K562 (cell line): ENCODE data around the gene TJP3. TPM values are rescaled to one million over a fixed set of nuclear protein-coding genes. Genes with fewer than 3 reads are reported as not detected.
A peak's percentile ranks its signal among the peaks of the same experiment; 100 is the strongest.

Experiments used
- CEBPG ChIP-seq, 3 experiments: fragments of 200-800 bp in 1 of 3; sonication (Bioruptor generic) in 1 of 3; sonication (generic) in 1 of 3; formaldehyde crosslinking in 1 of 3; IDR thresholded peaks in 2 of 3; conservative IDR thresholded peaks in 1 of 3; 2 replicates each; pipeline versions ENCODE4 v1.6.1 to v1.8.0; 2016 to 2022; ENCODE audit warnings: missing compliant biosample characterization in 2 of 3, missing genetic modification characterization in 2 of 3, mild to moderate bottlenecking in 1 of 3, missing genetic modification reagents in 1 of 3
- MCM2 ChIP-seq: fragments of 450-650 bp; IDR thresholded peaks from 2 replicates; pipeline ENCODE4 v1.6.1; 2017; ENCODE audit warnings: low read depth, mild to moderate bottlenecking
- PHB ChIP-seq: fragments of 250-450 bp; sonication (Bioruptor Pico); IDR thresholded peaks from 2 replicates; pipeline ENCODE4 v1.5.0; 2021
- SAFB2 ChIP-seq: fragments of 200-400 bp; formaldehyde crosslinking; IDR thresholded peaks from 2 replicates; pipeline ENCODE4 v1.6.1; 2018; ENCODE audit warnings: borderline replicate concordance, low read length, low read depth, moderate library complexity; ENCODE audit not compliant: severe bottlenecking
- SMARCA5 ChIP-seq: fragments of 450-650 bp; IDR thresholded peaks from 2 replicates; pipeline ENCODE4 v1.6.1; 2016
- TCF7 ChIP-seq: sonication (generic); IDR thresholded peaks from 2 replicates; pipeline ENCODE4 v1.6.1; 2016; ENCODE audit warnings: antibody characterized with exemption, borderline replicate concordance
- polyA plus RNA-seq, 8 experiments: library from polyadenylated mRNA; depleted of rRNA in 4 of 8; stranded (reverse) in 5 of 8; unstranded in 3 of 8; fragments of >200 nt; fragmentation: Nextera tagmentation in 2 of 8; fragmentation: Illumina TruSeq in 1 of 8; extraction: Ambion mirVana in 2 of 8; extraction: Trizol in 1 of 8; gene quantifications; 2 replicates each; pipeline versions ENCODE4 v1.2.1 to v1.2.3, GENCODE V29; 2011 to 2014; ENCODE audit warnings: inconsistent platforms in 1 of 8, missing spikeins in 1 of 8
- total RNA-seq, 7 experiments: library from RNA; depleted of rRNA in 6 of 7; stranded (reverse); fragments of >200 nt in 6 of 7; fragmentation: Illumina TruSeq in 2 of 7; extraction: Trizol in 2 of 7; gene quantifications; 2 replicates each; pipeline versions ENCODE4 v1.2.1 to v1.2.3, GENCODE V29; 2011 to 2021; ENCODE audit warnings: low replicate concordance in 1 of 7
- TF ChIP-seq, protein P1 (sequence below): fragments of 450-650 bp; IDR thresholded peaks from 2 replicates; pipeline ENCODE4 v1.6.1; 2016; ENCODE audit warnings: borderline replicate concordance
- TF ChIP-seq, protein P2 (sequence below): sonication (generic); formaldehyde crosslinking; IDR thresholded peaks from 2 replicates; pipeline ENCODE4 v1.9.0; 2022; ENCODE audit warnings: mild to moderate bottlenecking, missing genetic modification reagents
- TF ChIP-seq, protein P3 (sequence below): sonication (generic); formaldehyde crosslinking; IDR thresholded peaks from 2 replicates; pipeline ENCODE4 v1.8.1; 2023; ENCODE audit warnings: mild to moderate bottlenecking, missing genetic modification reagents
- TF ChIP-seq, protein P4 (sequence below): fragments of 250-450 bp; sonication (Bioruptor Pico); IDR thresholded peaks from 2 replicates; pipeline ENCODE4 v1.4.0; 2020; ENCODE audit warnings: mild to moderate bottlenecking, moderate library complexity
- TF ChIP-seq, protein P5 (sequence below): sonication (generic); formaldehyde crosslinking; IDR thresholded peaks from 2 replicates; pipeline ENCODE4 v1.8.0; 2023; ENCODE audit warnings: missing genetic modification reagents, mild to moderate bottlenecking, borderline replicate concordance

Gene TJP3
- total and polyA plus RNA-seq, 9 of the 15 experiments (the other 6 are each of a cell fraction or from before 2014, with no cell fraction given): 0.11 to 2.4 (median 0.57) TPM; not detected in 1

DNA sequence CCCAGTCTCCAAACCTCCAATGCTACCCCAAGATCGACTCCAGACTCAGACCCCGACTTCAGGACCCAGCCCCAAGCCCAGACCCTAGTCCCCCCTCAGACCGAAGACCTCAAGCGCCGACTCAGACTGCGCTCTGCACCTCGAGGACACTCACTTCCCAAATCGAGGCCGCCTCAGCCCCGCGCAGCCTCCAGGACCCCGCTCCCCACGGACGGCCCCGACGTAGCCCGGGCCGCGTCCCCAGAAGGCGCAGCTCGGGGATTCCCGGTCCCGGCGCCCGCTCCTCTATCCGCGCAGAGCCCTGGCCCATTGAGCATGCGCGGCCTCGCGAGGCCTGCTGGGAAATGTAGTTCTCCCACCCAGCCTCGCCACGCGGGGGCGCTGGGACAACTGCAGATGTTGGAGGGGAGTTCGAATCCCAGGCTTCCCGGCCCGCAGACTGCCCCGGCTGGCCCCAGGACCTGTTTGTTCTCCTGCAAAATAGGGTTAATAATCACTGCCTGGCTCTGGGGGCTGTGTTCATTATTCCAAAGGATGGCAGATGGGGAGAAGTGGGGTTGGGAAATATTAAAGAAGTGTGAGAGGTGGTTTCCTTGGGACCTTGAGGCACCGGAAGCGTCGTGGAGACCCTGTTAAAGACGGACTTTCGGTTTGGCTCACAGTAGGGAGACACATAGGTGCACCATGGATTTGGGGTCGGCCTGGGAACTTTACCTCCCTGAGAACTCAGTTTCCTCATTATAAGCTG is 53.4 kb downstream of the TJP3 start, which contains the start of gene APBA3 (continued):
- TF ChIP-seq, protein P1, sequence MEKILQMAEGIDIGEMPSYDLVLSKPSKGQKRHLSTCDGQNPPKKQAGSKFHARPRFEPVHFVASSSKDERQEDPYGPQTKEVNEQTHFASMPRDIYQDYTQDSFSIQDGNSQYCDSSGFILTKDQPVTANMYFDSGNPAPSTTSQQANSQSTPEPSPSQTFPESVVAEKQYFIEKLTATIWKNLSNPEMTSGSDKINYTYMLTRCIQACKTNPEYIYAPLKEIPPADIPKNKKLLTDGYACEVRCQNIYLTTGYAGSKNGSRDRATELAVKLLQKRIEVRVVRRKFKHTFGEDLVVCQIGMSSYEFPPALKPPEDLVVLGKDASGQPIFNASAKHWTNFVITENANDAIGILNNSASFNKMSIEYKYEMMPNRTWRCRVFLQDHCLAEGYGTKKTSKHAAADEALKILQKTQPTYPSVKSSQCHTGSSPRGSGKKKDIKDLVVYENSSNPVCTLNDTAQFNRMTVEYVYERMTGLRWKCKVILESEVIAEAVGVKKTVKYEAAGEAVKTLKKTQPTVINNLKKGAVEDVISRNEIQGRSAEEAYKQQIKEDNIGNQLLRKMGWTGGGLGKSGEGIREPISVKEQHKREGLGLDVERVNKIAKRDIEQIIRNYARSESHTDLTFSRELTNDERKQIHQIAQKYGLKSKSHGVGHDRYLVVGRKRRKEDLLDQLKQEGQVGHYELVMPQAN: peak; percentile 83
- TF ChIP-seq, protein P2, sequence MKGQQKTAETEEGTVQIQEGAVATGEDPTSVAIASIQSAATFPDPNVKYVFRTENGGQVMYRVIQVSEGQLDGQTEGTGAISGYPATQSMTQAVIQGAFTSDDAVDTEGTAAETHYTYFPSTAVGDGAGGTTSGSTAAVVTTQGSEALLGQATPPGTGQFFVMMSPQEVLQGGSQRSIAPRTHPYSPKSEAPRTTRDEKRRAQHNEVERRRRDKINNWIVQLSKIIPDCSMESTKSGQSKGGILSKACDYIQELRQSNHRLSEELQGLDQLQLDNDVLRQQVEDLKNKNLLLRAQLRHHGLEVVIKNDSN (CRISPR knock-in tag): no peak
- TF ChIP-seq PHB (CRISPR knock-in tag): no peak
- TF ChIP-seq SMARCA5: 0 out of 2 replicates have a peak, but pooled peaks have one; percentile 17
- TF ChIP-seq, protein P3, sequence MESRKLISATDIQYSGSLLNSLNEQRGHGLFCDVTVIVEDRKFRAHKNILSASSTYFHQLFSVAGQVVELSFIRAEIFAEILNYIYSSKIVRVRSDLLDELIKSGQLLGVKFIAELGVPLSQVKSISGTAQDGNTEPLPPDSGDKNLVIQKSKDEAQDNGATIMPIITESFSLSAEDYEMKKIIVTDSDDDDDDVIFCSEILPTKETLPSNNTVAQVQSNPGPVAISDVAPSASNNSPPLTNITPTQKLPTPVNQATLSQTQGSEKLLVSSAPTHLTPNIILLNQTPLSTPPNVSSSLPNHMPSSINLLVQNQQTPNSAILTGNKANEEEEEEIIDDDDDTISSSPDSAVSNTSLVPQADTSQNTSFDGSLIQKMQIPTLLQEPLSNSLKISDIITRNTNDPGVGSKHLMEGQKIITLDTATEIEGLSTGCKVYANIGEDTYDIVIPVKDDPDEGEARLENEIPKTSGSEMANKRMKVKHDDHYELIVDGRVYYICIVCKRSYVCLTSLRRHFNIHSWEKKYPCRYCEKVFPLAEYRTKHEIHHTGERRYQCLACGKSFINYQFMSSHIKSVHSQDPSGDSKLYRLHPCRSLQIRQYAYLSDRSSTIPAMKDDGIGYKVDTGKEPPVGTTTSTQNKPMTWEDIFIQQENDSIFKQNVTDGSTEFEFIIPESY (CRISPR knock-in tag): peak; percentile 65
- TF ChIP-seq MCM2: no peak
- 0 out of 2 replicates have a peak, but pooled peaks have one; percentile 48 for TF ChIP-seq TCF7
- TF ChIP-seq CEBPG (CRISPR knock-in tag; IDR thresholded peaks at IDR 0.05): no peak
- no peak for TF ChIP-seq CEBPG (tag; conservative IDR thresholded peaks at IDR 0.05 in 1 of 2, IDR thresholded peaks at IDR 0.05 in 1 of 2)
- TF ChIP-seq, protein P4, sequence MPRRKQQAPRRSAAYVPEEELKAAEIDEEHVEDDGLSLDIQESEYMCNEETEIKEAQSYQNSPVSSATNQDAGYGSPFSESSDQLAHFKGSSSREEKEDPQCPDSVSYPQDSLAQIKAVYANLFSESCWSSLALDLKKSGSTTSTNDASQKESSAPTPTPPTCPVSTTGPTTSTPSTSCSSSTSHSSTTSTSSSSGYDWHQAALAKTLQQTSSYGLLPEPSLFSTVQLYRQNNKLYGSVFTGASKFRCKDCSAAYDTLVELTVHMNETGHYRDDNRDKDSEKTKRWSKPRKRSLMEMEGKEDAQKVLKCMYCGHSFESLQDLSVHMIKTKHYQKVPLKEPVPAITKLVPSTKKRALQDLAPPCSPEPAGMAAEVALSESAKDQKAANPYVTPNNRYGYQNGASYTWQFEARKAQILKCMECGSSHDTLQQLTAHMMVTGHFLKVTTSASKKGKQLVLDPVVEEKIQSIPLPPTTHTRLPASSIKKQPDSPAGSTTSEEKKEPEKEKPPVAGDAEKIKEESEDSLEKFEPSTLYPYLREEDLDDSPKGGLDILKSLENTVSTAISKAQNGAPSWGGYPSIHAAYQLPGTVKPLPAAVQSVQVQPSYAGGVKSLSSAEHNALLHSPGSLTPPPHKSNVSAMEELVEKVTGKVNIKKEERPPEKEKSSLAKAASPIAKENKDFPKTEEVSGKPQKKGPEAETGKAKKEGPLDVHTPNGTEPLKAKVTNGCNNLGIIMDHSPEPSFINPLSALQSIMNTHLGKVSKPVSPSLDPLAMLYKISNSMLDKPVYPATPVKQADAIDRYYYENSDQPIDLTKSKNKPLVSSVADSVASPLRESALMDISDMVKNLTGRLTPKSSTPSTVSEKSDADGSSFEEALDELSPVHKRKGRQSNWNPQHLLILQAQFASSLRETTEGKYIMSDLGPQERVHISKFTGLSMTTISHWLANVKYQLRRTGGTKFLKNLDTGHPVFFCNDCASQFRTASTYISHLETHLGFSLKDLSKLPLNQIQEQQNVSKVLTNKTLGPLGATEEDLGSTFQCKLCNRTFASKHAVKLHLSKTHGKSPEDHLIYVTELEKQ (CRISPR knock-in tag): 0 out of 2 replicates have a peak, but pooled peaks have one; percentile 17
- TF ChIP-seq, protein P5, sequence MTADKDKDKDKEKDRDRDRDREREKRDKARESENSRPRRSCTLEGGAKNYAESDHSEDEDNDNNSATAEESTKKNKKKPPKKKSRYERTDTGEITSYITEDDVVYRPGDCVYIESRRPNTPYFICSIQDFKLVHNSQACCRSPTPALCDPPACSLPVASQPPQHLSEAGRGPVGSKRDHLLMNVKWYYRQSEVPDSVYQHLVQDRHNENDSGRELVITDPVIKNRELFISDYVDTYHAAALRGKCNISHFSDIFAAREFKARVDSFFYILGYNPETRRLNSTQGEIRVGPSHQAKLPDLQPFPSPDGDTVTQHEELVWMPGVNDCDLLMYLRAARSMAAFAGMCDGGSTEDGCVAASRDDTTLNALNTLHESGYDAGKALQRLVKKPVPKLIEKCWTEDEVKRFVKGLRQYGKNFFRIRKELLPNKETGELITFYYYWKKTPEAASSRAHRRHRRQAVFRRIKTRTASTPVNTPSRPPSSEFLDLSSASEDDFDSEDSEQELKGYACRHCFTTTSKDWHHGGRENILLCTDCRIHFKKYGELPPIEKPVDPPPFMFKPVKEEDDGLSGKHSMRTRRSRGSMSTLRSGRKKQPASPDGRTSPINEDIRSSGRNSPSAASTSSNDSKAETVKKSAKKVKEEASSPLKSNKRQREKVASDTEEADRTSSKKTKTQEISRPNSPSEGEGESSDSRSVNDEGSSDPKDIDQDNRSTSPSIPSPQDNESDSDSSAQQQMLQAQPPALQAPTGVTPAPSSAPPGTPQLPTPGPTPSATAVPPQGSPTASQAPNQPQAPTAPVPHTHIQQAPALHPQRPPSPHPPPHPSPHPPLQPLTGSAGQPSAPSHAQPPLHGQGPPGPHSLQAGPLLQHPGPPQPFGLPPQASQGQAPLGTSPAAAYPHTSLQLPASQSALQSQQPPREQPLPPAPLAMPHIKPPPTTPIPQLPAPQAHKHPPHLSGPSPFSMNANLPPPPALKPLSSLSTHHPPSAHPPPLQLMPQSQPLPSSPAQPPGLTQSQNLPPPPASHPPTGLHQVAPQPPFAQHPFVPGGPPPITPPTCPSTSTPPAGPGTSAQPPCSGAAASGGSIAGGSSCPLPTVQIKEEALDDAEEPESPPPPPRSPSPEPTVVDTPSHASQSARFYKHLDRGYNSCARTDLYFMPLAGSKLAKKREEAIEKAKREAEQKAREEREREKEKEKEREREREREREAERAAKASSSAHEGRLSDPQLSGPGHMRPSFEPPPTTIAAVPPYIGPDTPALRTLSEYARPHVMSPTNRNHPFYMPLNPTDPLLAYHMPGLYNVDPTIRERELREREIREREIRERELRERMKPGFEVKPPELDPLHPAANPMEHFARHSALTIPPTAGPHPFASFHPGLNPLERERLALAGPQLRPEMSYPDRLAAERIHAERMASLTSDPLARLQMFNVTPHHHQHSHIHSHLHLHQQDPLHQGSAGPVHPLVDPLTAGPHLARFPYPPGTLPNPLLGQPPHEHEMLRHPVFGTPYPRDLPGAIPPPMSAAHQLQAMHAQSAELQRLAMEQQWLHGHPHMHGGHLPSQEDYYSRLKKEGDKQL (CRISPR knock-in tag): no peak
- TF ChIP-seq SAFB2: no peak
